ENCODE measurements around the gene CYB561D1.

GRCh38 chr1:109477821-109478220, 16.1 kb upstream of the CYB561D1 start:
- TF ChIP-seq POLR2A (IDR thresholded peaks at IDR 0.05) = no peak
- TF ChIP-seq, protein P1, sequence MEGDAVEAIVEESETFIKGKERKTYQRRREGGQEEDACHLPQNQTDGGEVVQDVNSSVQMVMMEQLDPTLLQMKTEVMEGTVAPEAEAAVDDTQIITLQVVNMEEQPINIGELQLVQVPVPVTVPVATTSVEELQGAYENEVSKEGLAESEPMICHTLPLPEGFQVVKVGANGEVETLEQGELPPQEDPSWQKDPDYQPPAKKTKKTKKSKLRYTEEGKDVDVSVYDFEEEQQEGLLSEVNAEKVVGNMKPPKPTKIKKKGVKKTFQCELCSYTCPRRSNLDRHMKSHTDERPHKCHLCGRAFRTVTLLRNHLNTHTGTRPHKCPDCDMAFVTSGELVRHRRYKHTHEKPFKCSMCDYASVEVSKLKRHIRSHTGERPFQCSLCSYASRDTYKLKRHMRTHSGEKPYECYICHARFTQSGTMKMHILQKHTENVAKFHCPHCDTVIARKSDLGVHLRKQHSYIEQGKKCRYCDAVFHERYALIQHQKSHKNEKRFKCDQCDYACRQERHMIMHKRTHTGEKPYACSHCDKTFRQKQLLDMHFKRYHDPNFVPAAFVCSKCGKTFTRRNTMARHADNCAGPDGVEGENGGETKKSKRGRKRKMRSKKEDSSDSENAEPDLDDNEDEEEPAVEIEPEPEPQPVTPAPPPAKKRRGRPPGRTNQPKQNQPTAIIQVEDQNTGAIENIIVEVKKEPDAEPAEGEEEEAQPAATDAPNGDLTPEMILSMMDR (IDR thresholded peaks at IDR 0.05) = no peak
